D341Med (cell line): Measurements from ENCODE around the gene ENTPD6.

ENCODE experiments used
- DNase-seq: peaks from one replicate; pipeline ENCODE4 v3.0.0; 2012; ENCODE audit warnings: low spot score

Gene ENTPD6

DNA sequence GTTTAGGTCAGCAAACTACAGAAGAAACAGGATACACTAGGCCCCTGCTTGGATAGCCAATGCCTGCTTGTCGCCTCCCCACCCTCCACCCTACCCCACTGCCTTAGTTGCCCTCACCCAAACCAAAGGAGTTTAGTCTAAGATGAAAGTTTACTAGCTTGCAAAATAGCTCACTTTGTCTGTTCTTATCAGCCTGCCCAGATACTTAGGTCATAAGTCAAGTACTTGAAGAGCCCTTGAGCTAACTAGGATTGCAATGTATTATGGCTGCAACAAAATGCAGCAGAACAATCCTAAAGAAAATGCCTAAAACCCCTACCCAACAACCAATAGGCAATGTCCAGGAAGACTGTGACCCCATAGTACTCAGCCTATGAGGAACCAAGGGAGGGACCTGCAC, 7.3 kb upstream of the ENTPD6 start:
- no peak for DNase-seq

DNA sequence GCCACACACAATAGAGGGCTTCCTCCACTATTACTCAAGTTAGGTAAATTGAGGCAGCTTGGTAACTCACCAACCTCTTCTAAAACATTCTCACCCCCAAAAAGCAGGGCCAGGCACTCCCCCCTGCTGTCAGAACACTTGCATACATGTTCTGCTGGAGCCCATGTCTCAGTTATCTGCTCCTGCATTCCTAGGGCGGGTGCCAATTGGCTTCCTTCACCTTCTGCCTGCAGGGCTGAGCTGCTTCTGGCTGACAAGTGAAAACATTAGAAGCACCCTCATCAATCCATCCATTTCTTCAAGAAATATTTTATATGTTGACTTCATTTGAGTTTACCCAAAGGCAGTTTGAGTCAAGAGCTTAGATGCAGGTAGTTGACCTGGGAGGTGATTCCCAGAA, 4.5 kb upstream of the ENTPD6 start:
- no peak for DNase-seq

DNA sequence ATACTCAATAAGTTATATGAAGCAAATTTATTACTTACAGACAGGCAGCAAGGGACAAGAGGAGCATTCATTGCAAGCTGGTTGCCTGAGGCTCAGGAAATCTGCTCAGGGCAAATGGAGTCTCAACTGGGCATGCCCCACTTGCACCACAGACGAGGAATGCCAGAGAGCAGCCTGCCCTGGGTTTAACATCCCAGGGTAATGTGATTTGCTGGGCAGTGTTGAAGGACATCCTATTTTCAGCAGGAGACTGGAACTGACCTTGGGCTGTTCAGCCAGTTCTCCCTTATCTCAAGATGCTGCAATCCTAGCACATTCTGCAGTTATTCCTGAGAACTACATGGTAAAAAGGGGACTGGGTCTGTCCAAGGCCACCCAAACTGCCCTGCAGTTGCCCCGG, 3.8 kb upstream of the ENTPD6 start:
- no peak for DNase-seq

DNA sequence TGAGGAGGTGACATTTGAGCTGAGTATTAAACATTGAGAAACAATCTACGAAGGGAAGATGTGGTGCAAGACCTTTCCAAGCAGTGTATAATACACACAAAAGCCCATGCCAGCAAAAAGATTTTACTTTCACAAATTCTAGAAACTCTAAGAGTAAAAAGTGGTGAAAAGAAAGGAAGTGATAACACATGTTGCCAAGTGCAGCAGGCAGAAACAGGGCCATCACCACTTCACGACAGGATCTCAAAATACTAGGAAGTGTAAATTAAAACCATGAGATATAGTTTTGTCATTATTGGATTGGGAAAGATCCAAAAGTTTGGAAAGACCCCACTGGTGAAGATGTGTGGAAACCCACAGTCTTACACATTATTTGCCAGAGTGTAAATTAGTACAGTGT, 1.7 kb upstream of the ENTPD6 start:
- no peak for DNase-seq

DNA sequence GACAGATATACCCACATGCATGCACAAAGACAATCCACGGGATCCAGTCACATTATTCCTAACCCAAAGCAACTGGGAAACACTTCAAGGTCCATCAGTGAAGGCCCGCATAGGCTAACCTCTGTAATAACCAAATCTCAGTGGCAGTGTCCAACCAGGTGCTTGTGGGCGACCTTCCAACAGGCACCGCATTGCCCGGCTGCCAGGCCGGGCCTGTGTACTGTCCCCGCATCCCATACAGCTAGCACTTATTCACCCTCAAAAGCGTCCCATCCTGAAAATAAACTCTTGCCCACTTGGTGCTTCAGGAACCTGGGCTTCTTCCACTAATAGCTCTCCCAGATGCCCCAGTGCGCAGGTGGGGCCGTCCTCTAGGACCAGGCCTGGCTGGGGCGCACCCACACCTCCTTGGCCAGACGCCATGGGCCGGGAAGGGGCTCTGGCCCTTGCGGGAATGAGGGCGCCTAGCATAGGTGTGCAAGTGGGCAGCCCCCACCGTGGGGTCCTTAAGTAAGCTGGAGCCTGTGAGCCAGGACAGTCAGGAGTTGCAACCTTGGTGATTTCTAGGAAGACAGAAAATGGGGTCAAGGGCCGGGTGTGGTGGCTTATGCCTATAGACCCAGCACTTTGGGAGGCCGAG, 1.1 kb upstream of the ENTPD6 start:
- DNase-seq, result peak; percentile 18

DNA sequence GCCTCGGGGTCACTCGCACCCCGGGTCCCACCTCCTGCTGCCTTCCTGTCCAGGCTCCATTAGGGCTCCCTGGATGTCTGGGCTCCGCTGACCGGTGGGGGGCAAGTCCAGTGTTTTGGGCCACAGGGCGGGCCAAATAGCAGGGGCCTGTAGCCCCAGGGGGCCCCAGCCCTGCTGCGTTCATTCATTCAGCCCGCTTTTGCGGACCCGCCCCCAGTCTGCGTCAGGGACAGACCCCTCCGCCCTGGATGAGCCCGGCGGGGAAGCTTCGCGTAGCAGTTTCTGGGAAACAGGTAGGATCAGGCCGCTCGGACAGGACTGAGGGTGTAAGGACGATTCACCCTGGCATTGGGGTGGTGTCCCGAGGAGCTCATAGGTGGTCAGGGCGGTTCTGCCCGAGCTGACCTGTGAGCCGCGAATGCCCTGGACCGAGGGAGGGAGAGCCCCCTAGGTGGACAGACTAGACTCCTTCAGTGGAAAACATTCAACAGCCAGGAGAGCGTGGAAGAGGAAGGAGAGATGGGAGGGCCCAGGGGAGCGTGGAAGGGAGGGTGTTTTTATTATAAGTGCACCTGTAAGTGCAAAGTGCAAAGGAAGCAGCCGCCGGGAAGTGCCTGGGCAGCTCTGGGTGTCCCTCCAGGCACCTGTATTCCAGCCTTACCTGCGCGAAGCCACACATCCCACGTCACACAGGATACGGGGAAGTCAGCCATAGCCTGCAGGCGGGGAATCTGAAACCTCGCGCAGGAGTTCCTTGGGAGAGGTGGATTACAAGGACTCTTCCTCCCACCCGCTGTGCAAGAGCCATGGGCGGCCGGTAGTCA, 662 bp downstream of the ENTPD6 start:
- peak; percentile 53 for DNase-seq

DNA sequence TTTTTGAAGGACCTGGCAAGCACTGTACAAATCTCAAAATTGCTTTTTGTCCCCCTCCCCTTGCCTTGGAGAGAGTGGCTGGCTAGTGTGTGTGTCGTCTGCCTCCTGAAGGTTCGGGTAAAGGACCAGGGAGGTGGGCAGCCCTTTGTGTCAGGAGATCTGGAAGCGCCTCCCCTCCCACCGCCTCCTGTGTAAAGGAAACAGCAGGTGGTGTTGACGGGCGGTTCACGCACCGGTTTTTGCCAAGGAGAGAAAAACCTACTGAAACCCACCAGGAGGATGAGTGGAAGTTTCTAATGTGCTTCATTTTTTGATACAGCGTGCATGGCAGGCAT, 1.2 kb downstream of the ENTPD6 start:
- no peak for DNase-seq

DNA sequence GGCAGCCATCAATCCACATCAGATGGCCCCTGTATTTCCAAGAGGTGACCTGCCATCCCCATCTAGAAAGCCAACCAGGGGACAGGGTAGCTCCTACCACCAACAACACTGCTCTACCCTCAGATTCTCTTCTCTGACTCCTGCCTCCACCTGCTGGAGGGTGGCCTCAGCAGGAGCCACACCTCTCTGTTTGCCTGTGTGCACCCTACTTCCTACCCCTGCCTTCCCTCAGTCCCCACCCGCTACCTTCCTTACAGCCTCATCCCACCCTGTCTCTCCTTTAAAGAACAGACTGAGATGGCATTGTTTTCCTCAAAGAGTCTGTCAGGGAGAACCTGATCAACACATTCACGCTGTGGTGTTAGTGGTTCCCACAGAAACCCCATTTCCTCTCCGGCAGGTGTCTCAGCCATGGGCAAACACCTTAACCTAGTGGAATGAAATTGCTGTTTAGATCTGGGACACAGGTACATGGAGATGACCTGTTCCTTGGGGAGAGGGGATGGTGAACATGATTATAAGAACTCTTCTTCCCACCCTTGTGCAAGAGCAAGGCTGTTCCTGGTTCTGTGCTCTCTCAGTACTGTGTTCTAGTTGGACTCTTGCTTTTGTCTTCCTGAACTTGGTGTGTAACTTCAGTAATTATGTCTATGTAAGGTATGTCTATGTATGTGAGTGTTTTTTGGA, 1.8 kb downstream of the ENTPD6 start:
- DNase-seq, result peak; percentile 36

DNA sequence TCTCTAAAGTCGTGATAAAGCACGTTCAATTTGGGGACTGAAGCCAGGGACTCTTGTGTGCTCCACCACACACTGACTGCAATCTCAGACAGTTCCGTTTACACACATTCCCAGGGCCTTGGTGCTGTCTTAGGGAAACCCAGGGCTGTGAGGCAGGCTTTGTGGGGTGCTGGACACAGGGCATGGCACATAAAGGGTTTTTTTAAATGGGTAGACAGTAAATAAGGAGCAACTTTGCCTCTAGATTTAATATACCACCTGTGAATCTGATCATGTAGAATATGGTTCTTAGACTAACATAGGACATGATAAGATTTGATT, 2.3 kb downstream of the ENTPD6 start:
- no peak for DNase-seq

DNA sequence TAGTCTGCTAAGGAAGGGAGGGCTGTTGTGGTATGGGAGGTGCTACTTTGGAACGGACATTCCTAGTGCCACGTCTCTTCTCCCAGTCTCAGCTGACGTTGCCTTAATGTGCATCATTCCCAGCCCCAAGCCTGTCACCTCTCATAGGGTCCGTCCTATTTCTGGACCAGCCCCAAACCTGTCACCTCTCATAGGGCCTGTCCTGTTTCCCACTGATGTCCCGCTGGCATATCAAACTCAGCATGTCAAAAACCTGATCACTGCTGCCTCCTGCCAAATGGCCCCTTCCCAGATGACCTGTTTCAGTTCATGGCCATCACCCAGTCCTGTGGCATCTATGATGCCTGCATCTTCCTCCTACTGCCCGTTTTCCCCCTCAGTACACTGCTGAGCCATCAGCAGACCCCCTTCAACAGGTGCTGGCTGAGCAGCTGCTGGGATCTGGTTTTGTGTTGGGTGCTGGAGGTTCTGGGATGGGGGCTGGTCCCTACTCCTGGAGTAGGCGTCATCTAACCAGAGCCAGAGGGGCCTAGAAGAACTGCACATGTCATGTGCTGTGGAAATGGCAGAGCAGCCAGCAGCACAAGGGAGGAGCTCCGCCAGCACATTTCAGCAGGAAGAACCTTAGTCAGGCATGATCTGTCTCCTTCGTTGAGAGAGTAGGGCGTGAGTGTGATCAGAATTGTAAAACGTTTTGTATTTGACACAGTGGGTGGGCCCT, 3.3 kb downstream of the ENTPD6 start:
- DNase-seq, result no peak

DNA sequence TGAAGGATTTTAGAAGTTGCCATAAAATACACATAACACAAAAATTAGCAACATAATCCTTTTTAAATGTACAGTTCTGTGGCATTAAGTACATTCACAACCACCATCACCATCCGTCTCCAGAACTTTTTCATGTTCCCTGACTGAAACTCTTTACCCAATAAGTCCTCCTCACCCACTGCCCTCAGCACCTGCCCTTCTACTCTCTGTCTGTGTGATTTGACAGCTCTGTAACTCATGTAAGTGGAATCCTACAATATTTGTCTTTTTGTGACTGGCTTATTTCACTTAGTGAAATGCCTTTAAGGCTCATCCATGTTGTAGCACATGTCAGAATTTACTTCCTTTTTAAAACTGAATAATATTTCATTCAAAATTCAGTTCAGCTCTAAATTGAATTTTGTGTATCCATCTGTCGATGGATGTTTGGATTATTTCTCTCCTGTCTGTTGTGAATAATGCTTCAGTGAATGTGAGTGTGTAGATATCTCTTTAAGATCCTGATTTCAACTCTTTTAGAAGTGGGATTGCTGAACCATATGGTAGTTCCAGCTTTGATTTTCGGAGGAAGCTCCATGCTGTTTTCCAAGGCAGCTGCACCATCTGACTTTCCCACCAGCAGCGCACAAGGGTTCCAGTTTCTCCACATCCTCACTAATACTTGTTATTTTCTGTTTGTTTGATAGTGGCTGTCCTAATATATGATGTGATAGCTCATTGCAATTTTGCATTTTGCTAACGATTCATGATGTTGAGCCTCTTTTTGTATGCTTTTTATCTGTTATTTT, 4.2 kb downstream of the ENTPD6 start:
- no peak for DNase-seq

DNA sequence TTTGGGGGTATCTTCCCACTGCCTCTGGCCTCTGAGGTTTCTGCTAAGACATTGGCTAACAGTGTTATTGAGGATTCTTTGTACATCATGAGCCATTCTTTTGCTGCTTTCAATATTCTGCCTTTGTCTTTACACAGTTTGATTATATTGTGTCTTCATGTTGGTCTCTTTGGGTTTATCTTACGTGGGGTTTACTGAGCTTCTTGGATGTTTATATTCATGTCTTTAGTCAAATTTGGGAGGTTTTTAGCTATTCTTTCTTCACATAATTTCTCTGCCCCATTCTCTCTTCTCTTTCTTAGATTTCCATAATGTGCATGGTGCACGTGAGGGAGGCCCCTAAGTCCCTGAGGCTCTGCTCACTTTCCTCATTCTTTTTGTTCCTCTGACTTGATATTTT, 7.6 kb downstream of the ENTPD6 start:
- no peak for DNase-seq

DNA sequence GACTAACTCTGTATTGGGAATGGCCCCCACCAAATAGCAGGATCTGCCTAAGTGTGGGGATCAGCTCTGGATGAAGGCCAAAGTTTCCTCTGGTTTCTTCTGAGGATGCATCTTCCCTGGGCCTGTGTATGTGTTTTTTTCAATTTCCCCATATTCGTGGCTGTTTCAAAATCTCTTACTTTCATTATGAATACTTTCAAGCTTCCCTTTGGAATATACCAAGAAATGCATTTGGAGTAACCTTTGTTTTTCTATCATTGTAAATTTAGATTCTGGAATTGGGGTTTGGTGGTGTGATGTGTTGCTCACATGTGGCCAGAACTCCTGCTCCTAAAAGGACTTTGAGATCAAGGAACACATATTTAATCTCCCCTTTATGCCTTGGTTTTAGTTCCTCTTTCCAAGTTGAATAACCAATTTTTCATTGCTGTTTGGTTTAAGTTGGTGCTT, 8.4 kb downstream of the ENTPD6 start:
- DNase-seq, result no peak

DNA sequence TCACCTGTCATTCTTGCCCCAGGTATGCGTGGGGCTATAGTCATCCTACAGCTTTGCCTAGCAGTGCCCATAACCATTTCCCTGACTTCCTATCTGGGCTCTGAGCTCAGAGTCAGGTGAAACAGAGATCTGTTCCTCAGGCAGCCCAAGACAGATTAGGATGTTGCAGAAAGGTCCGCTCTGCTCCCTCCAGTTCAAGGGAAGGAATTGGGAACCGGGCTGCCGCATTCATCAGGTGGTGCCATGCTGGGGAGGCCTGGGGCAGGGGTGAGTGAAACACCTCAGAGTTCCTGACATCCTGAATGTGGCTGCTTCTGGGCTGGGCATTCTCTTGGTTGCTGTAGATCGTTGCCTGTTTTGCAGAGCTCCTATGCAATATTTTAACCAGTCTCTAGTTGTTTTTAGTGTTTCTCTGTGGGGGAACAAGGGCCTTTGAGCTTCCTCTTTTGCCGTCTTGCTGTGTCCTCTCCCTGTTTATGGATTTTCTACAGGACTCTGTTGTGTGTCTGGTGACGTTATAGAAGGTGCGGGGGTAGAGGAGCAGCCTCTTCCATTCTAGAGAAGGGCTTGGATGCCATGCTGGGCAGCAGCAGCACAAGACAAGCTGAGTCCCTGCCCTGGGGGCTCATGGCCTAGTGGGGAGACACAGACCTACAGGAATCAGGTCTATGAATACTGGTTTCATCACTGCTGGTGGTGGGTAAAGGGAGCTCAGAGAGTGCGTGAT, 9.2 kb downstream of the ENTPD6 start:
- no peak for DNase-seq

DNA sequence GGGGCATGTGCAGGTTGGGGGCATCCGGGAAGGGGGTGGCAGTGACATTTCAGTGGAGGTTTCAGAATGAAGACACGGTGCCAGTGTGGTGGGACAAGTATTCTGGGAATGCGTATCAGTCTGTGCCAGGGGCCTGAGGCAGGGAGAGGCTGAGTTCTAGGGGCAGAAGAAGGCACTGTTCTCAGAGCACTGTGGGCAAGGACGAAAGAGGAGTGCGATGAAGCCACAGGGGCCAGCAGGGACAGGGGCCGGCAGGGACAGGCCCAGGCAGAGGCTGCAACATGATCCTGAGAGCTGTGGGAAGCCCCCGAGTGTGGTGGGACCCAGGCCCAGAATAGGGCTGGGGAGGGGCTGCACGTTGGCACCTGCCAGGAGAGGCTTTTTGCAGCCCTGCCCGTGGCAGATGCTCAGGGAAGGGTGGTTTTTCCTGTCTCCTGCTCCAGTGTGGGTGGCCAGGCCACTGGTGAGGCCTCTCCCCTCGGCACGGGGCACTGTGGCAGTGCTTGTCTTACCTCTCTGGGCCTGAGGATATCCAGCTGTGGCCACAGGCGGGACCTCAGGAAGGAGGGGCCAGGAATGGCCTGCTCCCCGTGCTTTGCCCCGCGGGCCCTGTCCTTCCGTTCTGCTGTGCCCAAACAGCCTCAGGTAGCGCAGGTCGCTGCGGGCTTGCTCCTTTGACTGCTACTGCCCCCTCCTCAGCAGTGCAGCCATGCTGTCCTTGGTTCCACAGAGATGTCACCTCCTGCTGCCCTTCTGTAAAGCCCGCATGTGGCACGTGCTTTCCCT, 10.0 kb downstream of the ENTPD6 start:
- peak; percentile 25 for DNase-seq

DNA sequence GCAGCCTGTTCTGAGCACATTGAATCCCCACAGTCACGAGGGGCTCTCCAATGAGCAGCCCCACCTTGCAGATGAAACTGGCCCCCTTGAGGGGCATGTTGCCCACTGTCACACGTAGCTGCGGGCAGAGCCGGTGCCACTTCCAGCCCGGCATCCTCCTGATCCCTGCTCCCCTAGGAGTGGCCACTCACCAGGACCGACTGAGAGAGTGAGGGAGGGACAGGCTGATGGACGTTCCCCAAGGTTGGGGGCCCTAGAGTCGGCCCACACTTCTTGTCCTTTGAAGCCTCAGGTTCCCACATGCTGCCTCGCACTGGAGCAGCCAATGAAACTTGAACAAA, 10.5 kb downstream of the ENTPD6 start:
- DNase-seq, result peak; percentile 17

DNA sequence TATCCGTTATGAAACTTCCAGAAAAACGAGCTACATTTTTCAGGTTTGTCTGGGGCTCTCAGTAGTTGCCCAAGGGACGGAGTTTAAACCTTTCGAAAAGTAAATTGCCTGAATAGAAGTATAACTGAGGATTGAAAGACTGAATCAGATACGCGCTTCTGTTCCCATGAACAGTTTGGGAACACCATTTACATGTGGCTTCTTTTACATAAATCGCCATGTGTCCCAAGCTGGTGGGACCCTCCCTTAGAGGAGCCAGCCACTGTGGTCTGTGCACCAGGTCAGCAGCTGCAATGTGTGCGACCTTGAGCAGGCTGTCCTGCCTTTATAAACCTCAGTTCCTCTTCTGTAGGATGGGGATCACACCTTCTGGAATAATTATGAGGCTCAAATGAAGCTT, 11.0 kb downstream of the ENTPD6 start:
- DNase-seq, result no peak

DNA sequence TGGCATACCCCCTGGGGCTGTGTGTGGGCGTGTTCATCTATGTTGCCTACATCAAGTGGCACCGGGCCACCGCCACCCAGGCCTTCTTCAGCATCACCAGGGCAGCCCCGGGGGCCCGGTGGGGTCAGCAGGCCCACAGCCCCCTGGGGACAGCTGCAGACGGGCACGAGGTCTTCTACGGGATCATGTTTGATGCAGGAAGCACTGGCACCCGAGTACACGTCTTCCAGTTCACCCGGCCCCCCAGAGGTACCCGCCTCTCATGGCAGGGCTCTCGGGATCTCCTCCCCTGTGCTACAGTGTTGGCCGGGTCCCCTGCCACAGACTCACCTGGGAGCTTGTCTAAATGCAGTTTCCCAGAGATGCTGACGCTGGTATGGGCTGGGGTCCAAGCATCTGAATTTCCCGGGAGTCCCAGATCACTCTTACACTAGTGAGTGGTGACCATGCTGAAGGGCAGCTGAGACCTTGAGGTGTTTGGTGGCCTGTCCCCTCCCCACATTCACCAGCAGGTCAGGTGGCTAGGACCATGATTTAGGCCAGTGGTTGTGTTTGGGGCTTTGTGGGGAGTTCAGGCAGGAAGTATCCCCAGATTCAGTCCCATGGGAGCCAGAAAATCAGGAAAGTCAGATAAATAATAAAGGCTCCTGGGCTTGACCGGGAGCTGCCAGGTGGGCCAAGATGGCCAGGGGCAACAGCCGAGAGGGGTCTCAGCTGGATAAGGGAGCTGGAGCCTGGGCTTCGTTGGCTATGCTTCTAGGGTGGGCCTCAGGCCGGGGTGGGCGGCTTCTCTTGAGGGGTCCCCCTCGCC, 11.8 kb downstream of the ENTPD6 start:
- DNase-seq, result peak; percentile 38

DNA sequence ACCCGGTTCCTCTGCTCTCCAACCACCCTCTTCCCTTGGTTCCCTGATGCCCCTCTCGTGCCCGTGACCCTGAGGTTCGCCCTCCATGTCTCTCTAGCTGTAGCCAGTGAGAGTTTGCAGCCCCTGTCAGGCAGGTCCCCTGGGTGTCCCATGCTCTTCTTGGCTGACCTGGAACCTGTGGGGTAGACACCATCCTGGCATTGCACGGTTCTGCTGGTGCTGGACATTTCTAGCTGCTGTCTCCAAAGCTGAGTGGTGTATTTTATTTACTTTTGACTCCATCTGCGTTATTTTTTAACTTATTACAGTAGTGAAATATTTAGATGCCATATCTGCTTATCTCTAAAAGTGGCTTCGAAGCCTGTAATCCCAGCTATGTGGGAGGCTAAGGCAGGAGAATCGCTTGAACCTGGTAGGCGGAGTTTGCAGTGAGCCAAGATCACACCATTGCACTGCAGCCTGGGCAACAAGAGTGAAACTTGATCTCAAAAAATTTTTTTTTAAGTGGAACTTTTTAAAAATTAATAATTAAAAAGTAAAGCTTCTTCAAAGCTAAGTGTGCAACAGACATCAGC, 12.5 kb downstream of the ENTPD6 start:
- no peak for DNase-seq
